ENCODE data around the gene DAPK2.
"Not testable (repeated sequence)": the region's sequence is repeated elsewhere in the genome, so short reads cannot be mapped to it uniquely, and the experiment has no call there.

DNA sequence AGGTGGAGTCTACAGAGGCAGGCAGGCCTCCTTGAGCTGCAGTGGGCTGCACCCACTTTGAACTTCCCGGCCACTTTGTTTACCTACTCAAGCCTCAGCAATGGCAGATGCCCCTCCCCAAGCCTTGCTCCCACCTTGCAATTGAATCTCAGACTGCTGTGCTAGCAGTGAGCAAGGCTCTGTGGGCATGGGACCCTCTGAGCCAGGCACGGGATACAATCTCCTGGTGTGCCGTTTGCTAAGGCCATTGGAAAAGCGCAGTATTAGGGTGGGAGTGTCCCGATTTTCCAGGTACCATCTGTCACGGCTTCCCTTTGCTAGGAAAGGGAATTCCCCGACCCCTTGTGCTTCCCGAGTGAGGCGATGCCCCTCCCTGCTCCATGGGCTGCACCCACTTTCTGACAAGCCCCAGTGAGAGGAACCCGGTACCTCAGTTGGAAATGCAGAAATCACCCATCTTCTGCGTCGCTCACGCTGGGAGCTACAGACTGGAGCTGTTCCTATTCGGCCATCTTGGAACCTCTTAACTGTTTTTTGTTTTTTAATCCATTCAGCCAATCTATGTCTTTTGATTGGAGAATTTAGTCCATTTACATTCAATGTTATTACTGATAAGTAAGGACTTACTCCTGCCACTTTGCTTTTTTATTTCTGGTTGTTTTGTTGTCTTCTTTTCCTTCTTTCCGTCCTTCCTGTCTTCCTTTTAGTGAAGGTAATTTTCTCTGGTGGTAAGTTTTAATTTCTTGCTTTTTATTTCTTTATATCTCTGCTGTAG lies 83.2 kb downstream of the DAPK2 start:
- TF ChIP-seq, protein P1, sequence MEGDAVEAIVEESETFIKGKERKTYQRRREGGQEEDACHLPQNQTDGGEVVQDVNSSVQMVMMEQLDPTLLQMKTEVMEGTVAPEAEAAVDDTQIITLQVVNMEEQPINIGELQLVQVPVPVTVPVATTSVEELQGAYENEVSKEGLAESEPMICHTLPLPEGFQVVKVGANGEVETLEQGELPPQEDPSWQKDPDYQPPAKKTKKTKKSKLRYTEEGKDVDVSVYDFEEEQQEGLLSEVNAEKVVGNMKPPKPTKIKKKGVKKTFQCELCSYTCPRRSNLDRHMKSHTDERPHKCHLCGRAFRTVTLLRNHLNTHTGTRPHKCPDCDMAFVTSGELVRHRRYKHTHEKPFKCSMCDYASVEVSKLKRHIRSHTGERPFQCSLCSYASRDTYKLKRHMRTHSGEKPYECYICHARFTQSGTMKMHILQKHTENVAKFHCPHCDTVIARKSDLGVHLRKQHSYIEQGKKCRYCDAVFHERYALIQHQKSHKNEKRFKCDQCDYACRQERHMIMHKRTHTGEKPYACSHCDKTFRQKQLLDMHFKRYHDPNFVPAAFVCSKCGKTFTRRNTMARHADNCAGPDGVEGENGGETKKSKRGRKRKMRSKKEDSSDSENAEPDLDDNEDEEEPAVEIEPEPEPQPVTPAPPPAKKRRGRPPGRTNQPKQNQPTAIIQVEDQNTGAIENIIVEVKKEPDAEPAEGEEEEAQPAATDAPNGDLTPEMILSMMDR (conservative IDR thresholded peaks at IDR 0.05 in 1 of 2, IDR thresholded peaks at IDR 0.05 in 1 of 2; ENCODE audit: extremely low read depth in 1 of 2, insufficient read depth in 1 of 2, low read depth in 1 of 2, low read length in 2 of 2) = not testable (repeated sequence)
- not testable (repeated sequence) for TF ChIP-seq EZH2 (IDR thresholded peaks at IDR 0.05; ENCODE audit: borderline replicate concordance, low read length)
